NCI-H2196 treated with DMSO at 0.1 percent for 48 hours (cell line): ENCODE results near the gene OTX2.

Experiments used
- DNase-seq: peaks from one replicate; lab custom pipeline; 2025; ENCODE audit not compliant: unreplicated experiment; lab: John Stamatoyannopoulos, UW

The OTX2 gene

GRCh38 chr14:56812364-56813141 lies 2.3 kb upstream of the OTX2 start:
- DNase-seq = no peak

GRCh38 chr14:56811593-56812363 lies 1.5 kb upstream of the OTX2 start:
- no peak for DNase-seq

GRCh38 chr14:56810836-56811592 lies 735 bp upstream of the OTX2 start:
- DNase-seq = no peak

- DNase-seq = no peak
Observed at GRCh38 chr14:56809270-56810146, 771 bp downstream of the OTX2 start.

GRCh38 chr14:56808383-56809269 lies 1.7 kb downstream of the OTX2 start:
- DNase-seq = no peak

GRCh38 chr14:56808110-56808382 lies 2.2 kb downstream of the OTX2 start:
- DNase-seq = no peak

- no peak for DNase-seq
Observed at GRCh38 chr14:56807386-56808109, 2.7 kb downstream of the OTX2 start.

- DNase-seq = no peak
Observed at GRCh38 chr14:56806760-56807159, 3.5 kb downstream of the OTX2 start.

GRCh38 chr14:56805992-56806727 lies 4.1 kb downstream of the OTX2 start:
- no peak for DNase-seq

GRCh38 chr14:56805201-56805991 lies 4.9 kb downstream of the OTX2 start:
- no peak for DNase-seq

- no peak for DNase-seq
Observed at GRCh38 chr14:56803816-56804535, 6.3 kb downstream of the OTX2 start.

GRCh38 chr14:56801920-56802319 lies 8.4 kb downstream of the OTX2 start:
- DNase-seq = no peak

- no peak for DNase-seq
Observed at GRCh38 chr14:56799343-56799645, 11.0 kb downstream of the OTX2 start.

- no peak for DNase-seq
Observed at GRCh38 chr14:56798447-56799342, 11.6 kb downstream of the OTX2 start.

- DNase-seq = no peak
Observed at GRCh38 chr14:56797569-56798446, 12.5 kb downstream of the OTX2 start.
